GM12878 (cell line): ENCODE data around the gene RARB. TPM values are rescaled to one million over a fixed set of nuclear protein-coding genes. Genes with fewer than 3 reads are reported as not detected.

ENCODE experiments used
- ATAC-seq: fragments of 200-7000 bp; cut with Tn5 transposase; 3 replicates; pipeline ENCODE4 v1.9.1; 2020; ENCODE audit warnings: mild to moderate bottlenecking, moderate library complexity
- BruUV-seq: library from RNA; stranded (reverse); fragments of 400-500 nt; replicated peaks from 2 replicates; lab custom pipeline; 2021; lab: Mats Ljungman, UMichigan
- CTCF ChIA-PET: fragments of 300-600 bp; sonication (Branson Sonifier 250); formaldehyde crosslinking; extraction: SDS; loops from one replicate; lab custom pipeline; 2021; ENCODE audit warnings: inconsistent platforms; lab: Yijun Ruan, JAX
- POLR2A ChIA-PET: fragments of 350-600 bp; formaldehyde crosslinking; extraction: SDS; loops from one replicate; lab custom pipeline; 2021; ENCODE audit warnings: inconsistent platforms; lab: Charles Lee
- RAD21 ChIA-PET: fragments of 300-600 bp; sonication (Branson Sonifier 250); formaldehyde crosslinking; loops from one replicate; lab custom pipeline; 2023; ENCODE audit warnings: antibody characterized with exemption; ENCODE audit not compliant: unreplicated experiment; lab: Charles Lee
- SMC1A ChIA-PET: fragments of 300-600 bp; sonication (Branson Sonifier 250); formaldehyde crosslinking; loops from one replicate; lab custom pipeline; 2023; ENCODE audit not compliant: unreplicated experiment, uncharacterized antibody; lab: Charles Lee
- DNase-seq: peaks from one replicate; pipeline ENCODE4 v3.0.0-alpha.2; 2011; ENCODE audit warnings: low read depth, low spot score
- FAIRE-seq: peaks from 3 replicates; lab custom pipeline; 2011; peaks lifted over from hg19 to GRCh38; lab: Jason Lieb, UNC
- H2AFZ ChIP-seq: 2 replicates; pipeline ENCODE4 v1.6.0; 2011; ENCODE audit warnings: low read depth, low read length, control low read depth; ENCODE audit not compliant: control insufficient read depth
- H3K27ac ChIP-seq: 2 replicates; pipeline ENCODE4 v1.5.1; 2011; ENCODE audit warnings: control low read depth; ENCODE audit not compliant: control insufficient read depth, insufficient read depth
- H3K27me3 ChIP-seq, 2 experiments: replicated peaks in 1 of 2; 2 replicates each; pipeline versions ENCODE4 v1.6.0 to v1.6.1; 2011; ENCODE audit warnings: low read length in 1 of 2; ENCODE audit not compliant: control insufficient read depth in 2 of 2, insufficient read depth in 2 of 2
- H3K36me3 ChIP-seq, 2 experiments: 2 replicates each; pipeline ENCODE4 v1.5.1; 2011; ENCODE audit warnings: low read length in 1 of 2; ENCODE audit not compliant: control insufficient read depth in 2 of 2, insufficient read depth in 2 of 2
- H3K4me1 ChIP-seq: 2 replicates; pipeline ENCODE4 v1.6.1; 2011; ENCODE audit warnings: mild to moderate bottlenecking, low read length, moderate library complexity, mixed read lengths; ENCODE audit not compliant: control insufficient read depth, insufficient read depth
- H3K4me2 ChIP-seq: 2 replicates; pipeline ENCODE4 v1.6.0; 2011; ENCODE audit warnings: control low read depth; ENCODE audit not compliant: control insufficient read depth, insufficient read depth
- H3K4me3 ChIP-seq: fragments of 200-600 bp; sonication (generic); 2 replicates; pipeline ENCODE4 v1.5.1; 2016
- H3K79me2 ChIP-seq: 2 replicates; pipeline ENCODE4 v1.6.0; 2011; ENCODE audit warnings: low read length; ENCODE audit not compliant: control insufficient read depth, insufficient read depth
- H3K9ac ChIP-seq: 2 replicates; pipeline ENCODE4 v1.8.0; 2011; ENCODE audit warnings: low read length, control low read depth, mixed read lengths; ENCODE audit not compliant: control insufficient read depth, insufficient read depth
- H3K9me3 ChIP-seq: replicated peaks from 3 replicates; pipeline ENCODE4 v1.5.1; 2011; ENCODE audit warnings: mild to moderate bottlenecking, low read length; ENCODE audit not compliant: control insufficient read depth, insufficient read depth
- H4K20me1 ChIP-seq: 2 replicates; pipeline ENCODE4 v1.6.0; 2011; ENCODE audit not compliant: control insufficient read depth, insufficient read depth
- ASH2L ChIP-seq: fragments of 300-600, 200-600 bp; sonication (generic); IDR thresholded peaks from 2 replicates; pipeline ENCODE4 v1.6.1; 2017; ENCODE audit warnings: low read depth, mild to moderate bottlenecking, borderline replicate concordance
- CHD2 ChIP-seq: IDR thresholded peaks from 2 replicates; pipeline ENCODE4 v1.6.1; 2011; ENCODE audit warnings: low read depth, low read length, improper control_type of control experiment, borderline replicate concordance
- CUX1 ChIP-seq: IDR thresholded peaks from 2 replicates; pipeline ENCODE4 v1.6.1; 2012; ENCODE audit warnings: improper control_type of control experiment, low read depth, low read length; ENCODE audit not compliant: insufficient replicate concordance
- FOXM1 ChIP-seq: IDR thresholded peaks from 2 replicates; pipeline ENCODE4 v1.6.1; 2012; ENCODE audit warnings: low read depth, mild to moderate bottlenecking, inconsistent platforms, low read length, moderate library complexity
- HDAC2 ChIP-seq: fragments of 200-600 bp; sonication (generic); IDR thresholded peaks from 2 replicates; pipeline ENCODE4 v1.6.1; 2017
- ZBTB11 ChIP-seq: fragments of 450-650 bp; formaldehyde crosslinking; IDR thresholded peaks from 2 replicates; pipeline ENCODE4 v1.5.0; 2022; ENCODE audit warnings: mild to moderate bottlenecking, missing genetic modification characterization
- WGBS: methylation state at CpG from one replicate; pipeline ENCODE4 v1.1.6; 2016; ENCODE audit warnings: low lambda C conversion rate; ENCODE audit not compliant: insufficient replicate concordance, insufficient coverage; ENCODE audit errors: missing lambda C conversion rate; 5-methylcytosine and 5-hydroxymethylcytosine counted together
- in situ Hi-C: fragments of 300-500 bp; cut with MboI; formaldehyde crosslinking; loops from 9 replicates; pipeline ENCODE4 v1.14.3; 2018; ENCODE audit warnings: mixed read lengths
- intact Hi-C: fragments of 100-400 bp; cut with micrococcal nuclease; formaldehyde crosslinking; loops from one replicate; pipeline ENCODE4 v1.14.2; 2022; ENCODE audit not compliant: unreplicated experiment
- polyA plus RNA-seq, 11 experiments: library from polyadenylated mRNA; depleted of rRNA in 4 of 11; unstranded in 6 of 11; stranded (reverse) in 5 of 11; fragments of >200 nt; fragmentation: Nextera tagmentation in 4 of 11; fragmentation: Illumina TruSeq in 1 of 11; extraction: Ambion mirVana in 4 of 11; extraction: Trizol in 1 of 11; gene quantifications; 1 replicate in 1 of 11; 2 replicates in 10 of 11; pipeline versions ENCODE4 v1.2.1 to v1.2.3, GENCODE V29; 2011 to 2016; ENCODE audit warnings: inconsistent platforms in 2 of 11, missing spikeins in 2 of 11, low read depth in 1 of 11
- total RNA-seq, 4 experiments: library from RNA; depleted of rRNA in 3 of 4; stranded (reverse); fragments of >200 nt in 3 of 4; fragmentation: Illumina TruSeq in 1 of 4; extraction: Trizol in 1 of 4; gene quantifications; 2 replicates each; pipeline versions ENCODE4 v1.2.1 to v1.2.3, GENCODE V29; 2013 to 2021

RARB gene
- total and polyA plus RNA-seq, 10 of the 15 experiments (the other 5 are each of a cell fraction or from before 2014, with no cell fraction given) = 0.05 to 0.06 TPM; not detected in 8

GRCh38 chr3:25537516-25537915, 109.5 kb downstream of the RARB start (continued):
- TF ChIP-seq CUX1 = no peak

GRCh38 chr3:25540273-25540672, 112.2 kb downstream of the RARB start:
- DNase-seq (no peak), ATAC-seq (no peak), FAIRE-seq (no peak)
- H3K9ac ChIP-seq = no peak overlapping the region
- 6% methylated on average over 5 of the region's 5 CpGs for WGBS
- ChIA-PET SMC1A (no interaction called here), POLR2A (no interaction called here), CTCF (interaction anchor here (0.5 kb wide), 1 partner anchor 57 kb away, joined by 3 read pairs; no protein-coding TSS in a partner anchor), RAD21 (no interaction called here)
- H3K27ac ChIP-seq = no peak overlapping the region
- H3K9me3 ChIP-seq = no peaks in the 10 kb centered on the region
- intact Hi-C loops = no loop called here
- TF ChIP-seq FOXM1 (no peak), HDAC2 (no peak), ASH2L (no peak), CHD2 (no peak), ZBTB11 (CRISPR knock-in tag) (no peak)
- H4K20me1 ChIP-seq = no peaks in the 10 kb centered on the region
- H3K4me2 ChIP-seq = no peak overlapping the region
- H3K4me3 ChIP-seq = no peak overlapping the region
- H2AFZ ChIP-seq = no peak overlapping the region
- no peaks in the 10 kb centered on the region for H3K79me2 ChIP-seq
- H3K36me3 ChIP-seq = no peaks in the 10 kb centered on the region
- in situ Hi-C loops = no loop called here
- BruUV-seq = no TSS peak
- H3K4me1 ChIP-seq = no peaks in the 10 kb centered on the region
- H3K27me3 ChIP-seq = peaks cover 0 to 4% of the 10 kb centered on the region in 2 experiments; a peak in 3 of 4 replicates
